22Rv1 (cell line): ENCODE results near the gene QSOX1.

ENCODE experiments used
- ZFX ChIP-seq: fragments of 450-650 bp; IDR thresholded peaks from 2 replicates; pipeline ENCODE4 v1.6.1; 2017; ENCODE audit warnings: antibody characterized with exemption, borderline replicate concordance
- TF ChIP-seq, protein P1 (sequence below): fragments of 450-650 bp; IDR thresholded peaks from 2 replicates; pipeline ENCODE4 v1.5.1; 2017; ENCODE audit warnings: mild to moderate bottlenecking

DNA sequence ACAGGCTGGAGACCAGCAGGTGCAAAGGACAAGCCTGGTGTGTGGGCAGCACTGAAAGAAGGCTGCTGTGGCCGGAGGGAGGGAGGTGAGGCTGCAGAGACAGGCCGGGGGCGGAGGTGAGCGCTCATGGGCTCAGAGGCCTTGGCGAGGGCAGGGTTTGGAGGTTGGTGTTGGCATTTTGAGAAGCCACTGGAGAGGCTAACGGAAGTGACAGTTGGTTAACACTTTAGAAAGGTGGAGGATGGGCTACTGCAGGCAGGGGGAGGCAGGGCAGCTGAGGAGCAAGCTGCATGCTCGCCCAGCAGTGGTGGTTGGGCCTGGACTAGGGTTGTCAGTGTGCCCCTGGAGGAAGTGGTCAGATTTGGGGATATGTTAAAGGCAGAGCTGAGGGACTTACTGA is 37.5 kb downstream of the QSOX1 start:
- TF ChIP-seq, protein P1, sequence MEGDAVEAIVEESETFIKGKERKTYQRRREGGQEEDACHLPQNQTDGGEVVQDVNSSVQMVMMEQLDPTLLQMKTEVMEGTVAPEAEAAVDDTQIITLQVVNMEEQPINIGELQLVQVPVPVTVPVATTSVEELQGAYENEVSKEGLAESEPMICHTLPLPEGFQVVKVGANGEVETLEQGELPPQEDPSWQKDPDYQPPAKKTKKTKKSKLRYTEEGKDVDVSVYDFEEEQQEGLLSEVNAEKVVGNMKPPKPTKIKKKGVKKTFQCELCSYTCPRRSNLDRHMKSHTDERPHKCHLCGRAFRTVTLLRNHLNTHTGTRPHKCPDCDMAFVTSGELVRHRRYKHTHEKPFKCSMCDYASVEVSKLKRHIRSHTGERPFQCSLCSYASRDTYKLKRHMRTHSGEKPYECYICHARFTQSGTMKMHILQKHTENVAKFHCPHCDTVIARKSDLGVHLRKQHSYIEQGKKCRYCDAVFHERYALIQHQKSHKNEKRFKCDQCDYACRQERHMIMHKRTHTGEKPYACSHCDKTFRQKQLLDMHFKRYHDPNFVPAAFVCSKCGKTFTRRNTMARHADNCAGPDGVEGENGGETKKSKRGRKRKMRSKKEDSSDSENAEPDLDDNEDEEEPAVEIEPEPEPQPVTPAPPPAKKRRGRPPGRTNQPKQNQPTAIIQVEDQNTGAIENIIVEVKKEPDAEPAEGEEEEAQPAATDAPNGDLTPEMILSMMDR = no peak
- no peak for TF ChIP-seq ZFX
